Mesenchymal stem cell (in vitro differentiated cells and primary cell): ENCODE data around the gene KLK5.

Source experiments
- DNase-seq: peaks from one replicate; pipeline ENCODE4 v3.0.0-alpha.2; 2013
- H2AFZ ChIP-seq: one replicate; pipeline ENCODE4 v1.6.1; 2013; ENCODE audit warnings: low read depth, mild to moderate bottlenecking, control low read depth, inconsistent platforms, low read length, moderate library complexity
- H2AK5ac ChIP-seq: 2 replicates; pipeline ENCODE4 v1.6.1; 2013; ENCODE audit warnings: low read length, moderate library complexity, mild to moderate bottlenecking, inconsistent platforms; ENCODE audit not compliant: severe bottlenecking
- H2BK120ac ChIP-seq: one replicate; pipeline ENCODE4 v1.6.1; 2013; ENCODE audit warnings: low read depth, mild to moderate bottlenecking, inconsistent platforms, low read length, moderate library complexity
- H2BK12ac ChIP-seq, 2 experiments: one replicate each; pipeline ENCODE4 v1.6.1; 2013; ENCODE audit warnings: inconsistent platforms in 2 of 2, low read length in 2 of 2, mild to moderate bottlenecking in 2 of 2, moderate library complexity in 2 of 2, control low read depth in 1 of 2
- H2BK15ac ChIP-seq: one replicate; pipeline ENCODE4 v1.6.1; 2013; ENCODE audit warnings: mild to moderate bottlenecking, low read depth, inconsistent platforms; ENCODE audit not compliant: poor library complexity, severe bottlenecking
- H2BK5ac ChIP-seq: 2 replicates; pipeline ENCODE4 v1.6.1; 2013; ENCODE audit warnings: low read depth, mild to moderate bottlenecking, low read length, control low read depth, inconsistent platforms; ENCODE audit not compliant: poor library complexity, severe bottlenecking
- H3K14ac ChIP-seq, 2 experiments: one replicate each; pipeline ENCODE4 v1.6.1; 2013; ENCODE audit warnings: inconsistent platforms in 2 of 2, low read length in 2 of 2, control low read depth in 1 of 2, mild to moderate bottlenecking in 1 of 2, moderate library complexity in 1 of 2
- H3K18ac ChIP-seq, 2 experiments: one replicate each; pipeline ENCODE4 v1.6.1; 2013; ENCODE audit warnings: inconsistent platforms in 2 of 2, low read length in 2 of 2, control low read depth in 1 of 2, low read depth in 1 of 2, mild to moderate bottlenecking in 1 of 2
- H3K23ac ChIP-seq, 2 experiments: one replicate each; pipeline ENCODE4 v1.6.1; 2013; ENCODE audit warnings: inconsistent platforms in 2 of 2, low read length in 2 of 2, mild to moderate bottlenecking in 2 of 2, moderate library complexity in 2 of 2, control low read depth in 1 of 2
- H3K27ac ChIP-seq: 2 replicates; pipeline ENCODE4 v1.5.1; 2013; ENCODE audit warnings: mild to moderate bottlenecking, moderate library complexity, low read length, control low read depth, inconsistent platforms; ENCODE audit not compliant: poor library complexity, severe bottlenecking
- H3K27me3 ChIP-seq, 2 experiments: 2 replicates each; pipeline versions ENCODE4 v1.6.1 to v1.7.0; 2013; ENCODE audit warnings: low read length in 2 of 2, mild to moderate bottlenecking in 2 of 2, moderate library complexity in 2 of 2, control low read depth in 1 of 2, inconsistent platforms in 1 of 2; ENCODE audit not compliant: control insufficient read depth in 1 of 2, insufficient read depth in 1 of 2
- H3K36me3 ChIP-seq, 2 experiments: 2 replicates each; pipeline versions ENCODE4 v1.6.1 to v1.7.0; 2013; ENCODE audit warnings: low read length in 2 of 2, control low read depth in 1 of 2, inconsistent platforms in 1 of 2, low read depth in 1 of 2, mild to moderate bottlenecking in 1 of 2; ENCODE audit not compliant: insufficient read depth in 2 of 2, control insufficient read depth in 1 of 2
- H3K4ac ChIP-seq, 2 experiments: one replicate each; pipeline ENCODE4 v1.6.1; 2013; ENCODE audit warnings: inconsistent platforms in 2 of 2, low read length in 2 of 2, mild to moderate bottlenecking in 2 of 2, moderate library complexity in 2 of 2, control low read depth in 1 of 2, low read depth in 1 of 2
- H3K4me1 ChIP-seq: 2 replicates; pipeline ENCODE4 v1.6.1; 2013; ENCODE audit warnings: low read depth, low read length, control low read depth; ENCODE audit not compliant: control insufficient read depth, insufficient read depth
- H3K4me2 ChIP-seq: 2 replicates; pipeline ENCODE4 v1.6.1; 2013; ENCODE audit warnings: low read length, mild to moderate bottlenecking, inconsistent platforms; ENCODE audit not compliant: poor library complexity, severe bottlenecking
- H3K4me3 ChIP-seq, 2 experiments: 2 replicates each; pipeline versions ENCODE4 v1.5.1 to v1.7.0; 2013; ENCODE audit warnings: low read length in 2 of 2, mild to moderate bottlenecking in 2 of 2, control low read depth in 1 of 2, low read depth in 1 of 2; ENCODE audit not compliant: insufficient read depth in 1 of 2
- H3K79me1 ChIP-seq: replicated peaks from 2 replicates; pipeline ENCODE4 v1.6.1; 2013; ENCODE audit warnings: mild to moderate bottlenecking, control low read depth, low read length, inconsistent platforms; ENCODE audit not compliant: poor library complexity, severe bottlenecking
- H3K9ac ChIP-seq: 2 replicates; pipeline ENCODE4 v1.7.0; 2013; ENCODE audit warnings: mild to moderate bottlenecking, low read length, moderate library complexity
- H3K9me3 ChIP-seq: 2 replicates; pipeline ENCODE4 v1.7.0; 2013; ENCODE audit warnings: mild to moderate bottlenecking, low read length; ENCODE audit not compliant: control insufficient read depth
- H4K8ac ChIP-seq: one replicate; pipeline ENCODE4 v1.6.1; 2013; ENCODE audit warnings: inconsistent platforms, mild to moderate bottlenecking, low read length, moderate library complexity
- H4K91ac ChIP-seq: one replicate; pipeline ENCODE4 v1.6.1; 2013; ENCODE audit warnings: mild to moderate bottlenecking, low read length, inconsistent platforms
- WGBS: methylation state at CpG from one replicate; pipeline ENCODE4 v1.1.7; 2013; ENCODE audit warnings: mixed read lengths; 5-methylcytosine and 5-hydroxymethylcytosine counted together

KLK5 gene

DNA sequence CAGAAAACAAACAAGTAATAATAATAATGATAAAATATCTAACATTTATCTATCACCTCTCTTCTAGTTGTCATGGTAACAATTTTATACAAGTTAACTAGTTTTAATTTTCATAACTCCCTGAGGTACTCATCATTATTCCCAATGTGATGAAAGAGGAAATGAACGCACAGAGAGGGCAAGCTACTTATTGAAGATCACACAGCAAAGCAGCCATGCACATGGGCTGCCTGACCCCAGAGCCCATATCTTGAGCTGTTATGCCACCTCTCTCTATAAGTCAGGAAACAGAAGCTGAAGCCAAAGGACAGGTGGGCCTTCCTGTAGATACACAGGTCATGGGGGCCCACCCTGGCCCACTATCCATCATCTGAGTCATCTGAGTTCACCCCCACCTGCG lies 36.8 kb downstream of the KLK5 start:
- Histone ChIP-seq H4K91ac (no peak overlapping the region), H3K23ac (no peak overlapping the region), H3K18ac (no peak overlapping the region), H3K27me3 (peaks cover 0 to 64% of the 10 kb centered on the region in 2 experiments), H3K4me3 (no peak overlapping the region), H3K36me3 (no peaks in the 10 kb centered on the region), H2BK12ac (no peak overlapping the region), H3K4me2 (no peak overlapping the region), H2BK15ac (no peak overlapping the region), H3K79me1 (no peaks in the 10 kb centered on the region), H3K14ac (no peak overlapping the region), H3K9me3 (no peaks in the 10 kb centered on the region), H3K27ac (no peak overlapping the region), H2AFZ (no peak overlapping the region), H3K4me1 (no peaks in the 10 kb centered on the region), H3K9ac (no peak overlapping the region), H2AK5ac (no peak overlapping the region), H4K8ac (no peak overlapping the region), H3K4ac (no peak overlapping the region), H2BK120ac (no peak overlapping the region), H2BK5ac (no peak overlapping the region)
- WGBS: 70% methylated on average over 2 of the region's 2 CpGs
- no peak for DNase-seq

DNA sequence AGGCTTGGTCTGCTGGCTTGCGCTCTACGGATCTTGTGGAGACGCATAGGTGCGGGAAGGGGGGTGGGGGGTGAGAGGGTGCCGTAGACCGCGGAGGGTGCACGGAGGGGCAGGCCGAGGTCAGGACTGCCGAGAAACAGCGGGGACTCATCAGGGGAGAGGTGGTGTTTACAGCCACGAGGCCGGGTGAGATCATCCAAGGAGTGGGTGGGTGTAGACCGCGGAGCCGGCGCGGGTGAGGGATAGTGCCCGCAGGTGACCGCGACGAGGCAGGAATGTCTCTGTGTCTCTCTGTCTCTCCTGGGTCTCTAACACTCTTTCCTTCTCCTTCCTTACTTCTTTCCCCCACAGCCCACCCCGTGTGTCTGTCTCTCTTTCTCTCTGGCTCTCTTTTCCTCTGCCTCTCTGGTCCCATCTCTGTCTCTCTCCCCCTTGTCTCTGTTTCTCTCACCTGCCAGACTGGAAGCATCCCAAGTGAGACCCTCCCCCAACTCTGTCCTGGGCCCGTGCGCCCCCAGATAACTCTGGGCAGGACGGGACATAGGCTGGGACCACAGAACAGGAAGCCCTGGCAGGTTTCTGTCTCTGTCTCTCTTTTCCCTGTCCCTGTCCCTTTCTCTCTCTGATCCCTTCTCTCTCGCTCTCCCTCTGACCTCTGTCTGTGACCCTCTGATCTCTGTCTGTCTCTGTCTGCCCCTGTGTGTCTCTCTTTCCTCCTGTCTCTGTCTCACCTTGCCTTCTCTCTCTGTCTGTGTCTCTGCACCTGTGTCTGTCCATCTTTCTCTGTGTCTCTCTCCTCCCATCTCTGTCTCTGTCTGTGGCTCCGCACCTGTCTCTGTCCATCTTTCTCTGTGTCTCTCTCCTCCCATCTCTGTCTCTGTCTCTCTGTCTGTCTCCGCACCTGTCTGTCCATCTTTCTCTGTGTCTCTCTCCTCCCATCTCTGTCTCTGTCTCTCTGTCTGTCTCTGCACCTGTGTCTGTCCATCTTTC lies 39.8 kb downstream of the KLK5 start:
- no peaks in the 10 kb centered on the region for H3K9me3 ChIP-seq
- no peak overlapping the region for H3K27ac ChIP-seq
- H3K4ac ChIP-seq: no peak overlapping the region
- H2BK15ac ChIP-seq: no peak overlapping the region
- peaks cover 0 to 74% of the 10 kb centered on the region in 2 experiments for H3K27me3 ChIP-seq
- DNase-seq: no peak
- no peaks in the 10 kb centered on the region for H3K4me1 ChIP-seq
- no peak overlapping the region for H3K18ac ChIP-seq
- H3K23ac ChIP-seq: no peak overlapping the region
- no peak overlapping the region for H3K4me3 ChIP-seq
- H2BK120ac ChIP-seq: no peak overlapping the region
- WGBS: 24% methylated on average over 24 of the region's 29 CpGs
- no peak overlapping the region for H2AFZ ChIP-seq
- H4K8ac ChIP-seq: no peak overlapping the region
- no peak overlapping the region for H3K9ac ChIP-seq
- no peaks in the 10 kb centered on the region for H3K36me3 ChIP-seq
- H4K91ac ChIP-seq: peak overlapping the region; percentile 20
- H3K79me1 ChIP-seq: no peaks in the 10 kb centered on the region
- no peak overlapping the region for H2AK5ac ChIP-seq
- H2BK12ac ChIP-seq: no peak overlapping the region
- no peak overlapping the region for H2BK5ac ChIP-seq
- no peak overlapping the region for H3K14ac ChIP-seq
- H3K4me2 ChIP-seq: no peak overlapping the region

DNA sequence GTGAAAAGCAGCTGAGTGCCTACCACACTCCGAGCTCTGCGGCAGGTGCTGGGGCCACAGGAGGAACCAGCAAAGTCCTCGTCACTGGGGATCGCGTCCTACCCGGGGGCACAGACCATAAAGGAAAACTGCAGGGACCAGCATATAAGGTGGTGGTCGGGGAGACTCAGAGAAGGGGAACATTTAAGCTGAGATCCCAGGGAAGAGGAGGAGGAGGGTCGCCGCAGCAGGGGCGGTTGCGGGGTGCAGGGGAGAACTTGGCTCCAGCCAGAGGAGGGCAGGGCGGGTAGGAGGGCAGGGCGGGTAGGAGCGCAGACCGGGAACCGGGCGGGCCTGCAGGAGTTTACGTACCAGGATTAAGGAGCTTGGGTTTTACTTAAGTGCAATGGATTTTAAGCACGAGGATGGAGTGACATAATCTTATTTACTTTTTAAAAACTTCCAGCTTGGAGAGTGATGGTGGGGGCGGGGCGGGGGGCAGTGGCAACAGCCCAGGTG lies 40.7 kb downstream of the KLK5 start:
- Histone ChIP-seq H3K4me2 (no peak overlapping the region), H2AK5ac (no peak overlapping the region), H3K9ac (no peak overlapping the region), H2BK12ac (no peak overlapping the region), H3K18ac (no peak overlapping the region), H3K4ac (no peak overlapping the region), H2BK15ac (no peak overlapping the region), H2AFZ (no peak overlapping the region), H3K9me3 (no peaks in the 10 kb centered on the region), H3K14ac (no peak overlapping the region), H3K27ac (no peak overlapping the region), H3K79me1 (no peaks in the 10 kb centered on the region), H2BK120ac (no peak overlapping the region), H3K4me1 (no peaks in the 10 kb centered on the region), H4K8ac (no peak overlapping the region), H2BK5ac (no peak overlapping the region), H4K91ac (no peak overlapping the region), H3K27me3 (peaks cover 0 to 77% of the 10 kb centered on the region in 2 experiments), H3K4me3 (no peak overlapping the region), H3K23ac (no peak overlapping the region), H3K36me3 (no peaks in the 10 kb centered on the region)
- 28% methylated on average over 18 of the region's 21 CpGs for WGBS
- DNase-seq: no peak

DNA sequence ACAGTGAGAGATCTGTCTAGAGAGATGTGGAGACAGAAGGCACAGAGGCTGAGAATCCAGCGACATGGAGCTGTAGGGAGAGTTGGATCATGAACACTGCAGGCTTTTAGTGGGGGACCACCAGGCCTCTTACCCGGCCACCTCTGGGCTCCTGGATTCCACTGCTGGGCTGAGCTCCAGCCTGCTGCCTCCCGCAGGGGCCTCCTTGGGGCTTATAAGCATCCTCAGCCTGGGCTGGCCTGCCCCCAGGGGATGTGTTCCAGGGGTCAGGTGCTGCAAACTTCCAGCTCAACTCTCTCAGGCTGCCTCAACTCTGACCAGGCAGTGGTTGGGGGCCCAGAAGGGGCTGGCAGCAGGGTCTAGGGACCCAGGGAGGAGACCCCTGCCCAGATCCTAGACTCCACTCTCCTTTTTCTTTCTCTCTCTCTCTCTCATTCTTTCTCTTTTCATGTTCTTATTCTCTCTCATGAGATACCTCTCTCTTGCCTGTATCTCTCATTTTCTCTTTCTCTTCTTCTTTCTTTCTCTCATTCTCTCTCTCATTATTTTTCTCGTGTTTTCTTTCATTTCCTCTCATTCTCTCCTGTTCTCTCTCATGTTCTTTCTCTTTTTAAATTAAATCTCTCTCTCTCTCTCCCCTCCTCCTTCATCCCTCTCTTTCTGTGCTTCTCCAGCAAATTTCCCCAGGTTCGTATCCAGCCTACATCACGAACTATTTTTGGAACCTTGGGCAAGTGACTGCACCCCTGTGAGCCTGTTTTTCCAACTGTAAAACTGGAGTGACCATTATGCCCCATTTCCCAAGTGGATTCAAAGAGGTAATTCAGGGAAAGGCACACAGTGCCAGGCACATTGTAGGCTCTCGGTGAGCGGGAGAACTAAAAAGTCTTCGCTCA lies 41.4 kb downstream of the KLK5 start, which contains the start of gene KLK4:
KLK4 (minus strand) TSS at position 190 of the 896 bp plus-strand sequence. CDS start 657 bp downstream, outside the sequence.
- H3K18ac ChIP-seq: no peak within 1 kb of the TSS

More for the DNA sequence above, 41.4 kb downstream of the KLK5 start, which contains the start of gene KLK4:
- no peak within 1 kb of the TSS for H3K14ac ChIP-seq
- no peaks in the 10 kb centered on the region for H3K36me3 ChIP-seq
- no peak within 1 kb of the TSS for H3K23ac ChIP-seq
- H2AK5ac ChIP-seq: no peak within 1 kb of the TSS
- H3K4me3 ChIP-seq: no peak within 1 kb of the TSS
- no peak within 1 kb of the TSS for H3K4ac ChIP-seq
- H3K27ac ChIP-seq: no peak within 1 kb of the TSS
- H3K27me3 ChIP-seq: peaks cover 0 to 74% of the 10 kb centered on the region in 2 experiments
- no peak within 1 kb of the TSS for H3K4me2 ChIP-seq
- no peak within 1 kb of the TSS for H4K8ac ChIP-seq
- no peak for DNase-seq
- no peaks in the 10 kb centered on the region for H3K9me3 ChIP-seq
- no peak within 1 kb of the TSS for H3K9ac ChIP-seq
- H4K91ac ChIP-seq: no peak within 1 kb of the TSS
- no peak within 1 kb of the TSS for H2BK120ac ChIP-seq
- H3K4me1 ChIP-seq: no peaks in the 10 kb centered on the region
- no peak within 1 kb of the TSS for H2BK12ac ChIP-seq
- no peak within 1 kb of the TSS for H2BK15ac ChIP-seq
- H3K79me1 ChIP-seq: no peaks in the 10 kb centered on the region
- H2BK5ac ChIP-seq: no peak within 1 kb of the TSS
- no peak within 1 kb of the TSS for H2AFZ ChIP-seq
- 55% methylated on average over 9 of the region's 9 CpGs for WGBS
